Measurements from ENCODE around the gene TTC38.

Gene TTC38

GRCh38 chr22:46292173-46292572, 24.4 kb downstream of the TTC38 start:
- Histone ChIP-seq H3K4me3 (ENCODE audit: low read length) (no peak overlapping the region), H3K27me3 (ENCODE audit: low read depth, low read length) (no peaks in the 10 kb centered on the region), H3K9ac (ENCODE audit: low read length) (no peak overlapping the region), H3K79me2 (ENCODE audit: low read length) (peaks cover 10% of the 10 kb centered on the region), H2AFZ (ENCODE audit: low read depth, low read length) (no peak overlapping the region), H3K4me2 (ENCODE audit: low read length) (no peak overlapping the region), H3K27ac (ENCODE audit: low read length) (no peak overlapping the region), H3K36me3 (replicated peaks; ENCODE audit: low read depth, low read length) (peaks cover 5% of the 10 kb centered on the region), H4K20me1 (ENCODE audit: insufficient read depth, low read length) (no peaks in the 10 kb centered on the region), H3K9me3 (ENCODE audit: insufficient read depth, low read length) (no peaks in the 10 kb centered on the region), H3K4me1 (ENCODE audit: low read length) (peaks cover 11% of the 10 kb centered on the region; the same call in 1 of the 2 replicates)
- TF ChIP-seq EZH2phosphoT487 (IDR thresholded peaks at IDR 0.05; ENCODE audit: low read depth), result no peak
- TF ChIP-seq CTCF (IDR thresholded peaks at IDR 0.05; ENCODE audit: low read depth, low read length), result no peak

GRCh38 chr22:46292732-46293131, 24.9 kb downstream of the TTC38 start:
- H4K20me1 ChIP-seq (ENCODE audit: insufficient read depth, low read length), result no peaks in the 10 kb centered on the region
- no peak overlapping the region for H3K27ac ChIP-seq (ENCODE audit: low read length)

GRCh38 chr22:46293577-46294260, 25.9 kb downstream of the TTC38 start:
- Histone ChIP-seq H2AFZ (ENCODE audit: low read depth, low read length) (no peak overlapping the region), H3K27me3 (ENCODE audit: low read depth, low read length) (no peaks in the 10 kb centered on the region), H3K36me3 (replicated peaks; ENCODE audit: low read depth, low read length) (peaks cover 8% of the 10 kb centered on the region), H3K9ac (ENCODE audit: low read length) (no peak overlapping the region), H3K4me3 (ENCODE audit: low read length) (no peak overlapping the region), H3K79me2 (ENCODE audit: low read length) (peaks cover 25% of the 10 kb centered on the region), H3K9me3 (ENCODE audit: insufficient read depth, low read length) (no peaks in the 10 kb centered on the region), H3K27ac (ENCODE audit: low read length) (no peak overlapping the region), H4K20me1 (ENCODE audit: insufficient read depth, low read length) (no peaks in the 10 kb centered on the region), H3K4me2 (ENCODE audit: low read length) (no peak overlapping the region), H3K4me1 (ENCODE audit: low read length) (peaks cover 16% of the 10 kb centered on the region)
- TF ChIP-seq EZH2phosphoT487 (IDR thresholded peaks at IDR 0.05; ENCODE audit: low read depth), result no peak
- no peak for TF ChIP-seq CTCF (IDR thresholded peaks at IDR 0.05; ENCODE audit: low read depth, low read length)

More at GRCh38 chr22:46292732-46293131, 24.9 kb downstream of the TTC38 start:
- H3K36me3 ChIP-seq (replicated peaks; ENCODE audit: low read depth, low read length), result peaks cover 5% of the 10 kb centered on the region
- H3K9ac ChIP-seq (ENCODE audit: low read length), result no peak overlapping the region
- TF ChIP-seq EZH2phosphoT487 (IDR thresholded peaks at IDR 0.05; ENCODE audit: low read depth) (no peak), CTCF (IDR thresholded peaks at IDR 0.05; ENCODE audit: low read depth, low read length) (no peak)
- H3K4me2 ChIP-seq (ENCODE audit: low read length), result no peak overlapping the region
- peaks cover 15% of the 10 kb centered on the region for H3K79me2 ChIP-seq (ENCODE audit: low read length)
- H3K4me3 ChIP-seq (ENCODE audit: low read length), result no peak overlapping the region
- peaks cover 15% of the 10 kb centered on the region for H3K4me1 ChIP-seq (ENCODE audit: low read length)
- H3K27me3 ChIP-seq (ENCODE audit: low read depth, low read length), result no peaks in the 10 kb centered on the region
- H3K9me3 ChIP-seq (ENCODE audit: insufficient read depth, low read length), result no peaks in the 10 kb centered on the region
- no peak overlapping the region for H2AFZ ChIP-seq (ENCODE audit: low read depth, low read length)

GRCh38 chr22:46294784-46295183, 27.0 kb downstream of the TTC38 start:
- peaks cover 33% of the 10 kb centered on the region for H3K79me2 ChIP-seq (ENCODE audit: low read length)
- peaks cover 16% of the 10 kb centered on the region for H3K4me1 ChIP-seq (ENCODE audit: low read length)
- H4K20me1 ChIP-seq (ENCODE audit: insufficient read depth, low read length), result no peaks in the 10 kb centered on the region
- H3K27ac ChIP-seq (ENCODE audit: low read length), result no peak overlapping the region
- H3K4me2 ChIP-seq (ENCODE audit: low read length), result peak overlapping the region; percentile 96; the same call in 1 of the 2 replicates
- no peak for TF ChIP-seq CTCF (IDR thresholded peaks at IDR 0.05; ENCODE audit: low read depth, low read length)
- TF ChIP-seq EZH2phosphoT487 (IDR thresholded peaks at IDR 0.05; ENCODE audit: low read depth), result no peak
- H3K9me3 ChIP-seq (ENCODE audit: insufficient read depth, low read length), result no peaks in the 10 kb centered on the region
- H3K27me3 ChIP-seq (ENCODE audit: low read depth, low read length), result no peaks in the 10 kb centered on the region
- H2AFZ ChIP-seq (ENCODE audit: low read depth, low read length), result no peak overlapping the region
- H3K36me3 ChIP-seq (replicated peaks; ENCODE audit: low read depth, low read length), result peaks cover 17% of the 10 kb centered on the region
- no peak overlapping the region for H3K9ac ChIP-seq (ENCODE audit: low read length)
- H3K4me3 ChIP-seq (ENCODE audit: low read length), result no peak overlapping the region

Measured in OCI-LY3 (cell line).